Medulla oblongata (tissue), 1 donor: ENCODE data around the gene CHCT1.

ENCODE experiments used
- DNase-seq: peaks from one replicate; pipeline ENCODE4 v3.0.0-alpha.2; 2015; ENCODE audit errors: extremely low spot score

The CHCT1 gene

DNA sequence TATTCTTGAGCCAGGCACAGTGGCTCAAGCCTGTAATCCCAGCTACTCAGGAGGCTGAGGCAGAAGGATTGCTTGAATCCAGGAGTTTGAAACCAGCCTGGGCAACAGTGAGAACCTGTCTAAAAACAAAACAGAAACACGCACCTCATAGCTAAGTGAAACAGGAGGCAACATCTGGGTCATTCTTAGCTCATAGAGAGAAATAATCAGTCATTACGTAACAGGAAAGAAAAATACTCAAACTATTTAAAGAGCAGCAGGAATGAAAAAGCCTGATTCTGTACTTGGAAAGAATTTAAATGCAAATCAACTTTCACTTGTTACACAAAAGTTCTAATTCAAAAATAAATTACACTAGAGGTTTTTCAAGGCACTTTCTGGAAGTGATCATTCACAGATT is 17.2 kb downstream of the CHCT1 start:
- DNase-seq = no peak

- DNase-seq = peak; percentile 86
These were observed 20.2 kb downstream of the CHCT1 start for GRCh38 chr17:60442271-60443173.

- no peak for DNase-seq
These were observed 21.4 kb downstream of the CHCT1 start for GRCh38 chr17:60443713-60444112.

DNA sequence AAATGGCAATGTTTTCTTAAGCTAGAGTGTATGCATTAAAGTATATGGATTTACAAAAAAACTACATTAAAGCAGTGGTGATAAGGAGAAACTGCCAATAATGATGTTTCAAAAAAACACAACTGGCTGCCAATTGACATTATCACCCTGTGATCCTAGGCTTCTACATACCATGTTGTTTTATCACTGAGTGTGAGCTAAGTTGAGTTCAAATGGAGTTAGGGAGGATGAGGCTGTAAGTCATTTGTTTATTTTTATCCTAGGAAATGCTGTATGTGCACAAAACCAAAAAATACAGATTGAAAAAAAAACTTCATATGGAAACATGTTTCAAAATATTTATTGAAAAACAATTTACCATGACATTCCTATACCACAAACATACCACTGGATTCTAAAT is 22.9 kb downstream of the CHCT1 start:
- DNase-seq = no peak

GRCh38 chr17:60447375-60447774 is 25.1 kb downstream of the CHCT1 start:
- DNase-seq = no peak

- no peak for DNase-seq
These were observed 28.8 kb downstream of the CHCT1 start for GRCh38 chr17:60451071-60451470.

DNA sequence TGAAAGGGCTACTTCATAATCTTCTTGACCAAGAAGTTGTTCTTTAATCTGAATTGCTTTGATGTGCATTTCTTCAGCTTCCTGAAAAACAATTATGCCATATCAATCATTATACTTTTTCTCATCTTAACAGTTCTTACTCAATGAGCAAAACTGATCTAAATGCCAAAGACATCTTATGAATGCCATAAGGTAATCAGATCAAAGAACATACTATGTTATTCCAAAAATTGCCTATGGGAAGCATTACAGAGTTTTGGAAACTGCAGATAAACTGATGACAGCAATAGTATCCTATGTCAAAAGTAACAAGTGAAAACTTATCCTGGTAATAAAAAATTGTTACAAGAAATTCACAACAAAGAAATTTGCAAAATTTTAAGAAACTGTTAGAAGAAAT is 29.7 kb downstream of the CHCT1 start:
- no peak for DNase-seq

DNA sequence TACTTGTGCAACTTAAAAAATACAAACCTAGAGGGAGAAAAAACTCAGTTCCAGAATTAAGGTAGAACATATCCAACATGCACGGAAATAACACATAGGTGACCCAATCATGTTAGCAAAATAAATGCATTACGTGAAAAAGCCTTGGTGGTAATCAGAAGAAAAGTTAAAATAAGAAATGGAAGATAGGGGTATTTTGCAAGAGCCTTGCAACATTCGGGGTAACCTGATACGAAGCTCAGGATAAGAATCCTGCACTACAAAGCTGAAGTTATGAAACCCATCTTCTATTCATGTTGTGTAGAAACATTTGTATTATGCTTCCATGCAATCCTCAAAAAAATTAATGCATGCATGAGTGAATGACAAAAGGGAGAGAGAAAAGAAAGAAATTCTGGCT is 33.1 kb downstream of the CHCT1 start:
- DNase-seq = no peak

GRCh38 chr17:60457148-60457547 is 34.9 kb downstream of the CHCT1 start:
- DNase-seq = no peak

GRCh38 chr17:60461584-60461983 is 39.3 kb downstream of the CHCT1 start:
- DNase-seq = no peak

GRCh38 chr17:60463157-60463835 is 41.0 kb downstream of the CHCT1 start:
- no peak for DNase-seq

- DNase-seq = no peak
These were observed 42.1 kb downstream of the CHCT1 start for GRCh38 chr17:60464343-60464742.

DNA sequence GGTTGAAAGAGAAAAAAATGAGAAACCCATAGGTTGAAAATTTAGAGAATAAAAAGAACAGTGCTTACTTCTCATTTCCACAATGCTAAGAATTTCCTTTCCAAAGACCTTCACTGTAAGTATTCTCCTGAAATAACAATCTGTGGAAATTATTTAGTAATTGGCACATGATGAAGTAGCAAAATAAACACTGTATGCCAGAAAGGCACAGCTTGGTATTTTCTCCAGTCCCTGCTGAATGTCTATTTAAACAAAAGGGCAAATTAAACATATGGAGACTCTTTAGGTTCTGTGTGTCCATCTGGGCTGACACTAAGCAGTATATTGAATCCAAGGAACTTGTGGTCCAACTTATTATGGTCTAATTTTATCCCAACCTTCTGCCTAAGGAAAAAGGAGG is 46.1 kb downstream of the CHCT1 start:
- DNase-seq = no peak

- no peak for DNase-seq
These were observed 49.2 kb downstream of the CHCT1 start for GRCh38 chr17:60471451-60471850.

DNA sequence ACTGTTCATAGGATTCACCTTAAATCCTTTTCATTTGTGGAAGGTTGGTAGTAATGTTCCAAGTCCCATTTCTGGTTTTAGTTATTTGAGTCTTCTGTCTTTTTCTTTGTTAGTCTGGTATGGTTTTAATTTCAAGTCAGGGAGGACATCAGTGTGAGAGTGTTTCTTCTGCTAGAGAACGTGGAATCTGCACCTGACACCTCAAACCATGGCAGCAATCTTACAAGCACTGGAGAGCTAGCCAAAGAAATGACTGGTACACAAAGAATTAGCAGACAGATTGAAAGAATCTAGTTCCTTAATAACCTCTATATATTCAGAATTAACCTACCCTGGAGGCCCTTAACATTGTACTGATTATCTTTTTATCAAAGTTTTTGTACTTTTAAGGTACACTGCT is 50.2 kb downstream of the CHCT1 start:
- DNase-seq = no peak

GRCh38 chr17:60473788-60474187 is 51.5 kb downstream of the CHCT1 start:
- DNase-seq = no peak
